Peyer's patch (tissue), 4 donors: Measurements from ENCODE around the gene ABI3.

Experiments
- CTCF ChIP-seq, 6 experiments: fragments of 450-650 bp in 4 of 6; fragments of 200-600 bp in 2 of 6; sonication (generic) in 1 of 6; IDR thresholded peaks; one replicate each; pipeline ENCODE4 v1.5.1; 2017 to 2019; ENCODE audit warnings: antibody characterized with exemption in 6 of 6, mild to moderate bottlenecking in 3 of 6, moderate library complexity in 1 of 6
- POLR2A ChIP-seq, 2 donors: fragments of 450-650 bp; IDR thresholded peaks; one replicate each; pipeline ENCODE4 v1.5.1; 2017; ENCODE audit warnings: antibody characterized with exemption in 2 of 2, mild to moderate bottlenecking in 2 of 2, moderate library complexity in 2 of 2

GRCh38 chr17:49180998-49181635 lies 29.4 kb upstream of the ABI3 start:
- TF ChIP-seq POLR2A (IDR thresholded peaks at IDR 0.05) (no peak), CTCF (IDR thresholded peaks at IDR 0.05) (no peak)
